Endodermal cell (in vitro differentiated cells): ENCODE data around the gene DIPK1A. TPM values are rescaled to one million over a fixed set of nuclear protein-coding genes. Genes with fewer than 3 reads are reported as not detected.

Experiments used
- DNase-seq: peaks from one replicate; pipeline ENCODE4 v3.0.0-alpha.2; 2017
- H3K27ac ChIP-seq: 2 replicates; pipeline ENCODE4 v1.5.1; 2013; ENCODE audit warnings: mild to moderate bottlenecking, low read depth, low read length, moderate library complexity
- H3K27me3 ChIP-seq: 2 replicates; pipeline ENCODE4 v1.6.1; 2013; ENCODE audit warnings: mild to moderate bottlenecking, low read length, moderate library complexity; ENCODE audit not compliant: insufficient read depth, control insufficient read depth, poor library complexity, severe bottlenecking
- H3K36me3 ChIP-seq: 2 replicates; pipeline ENCODE4 v1.7.0; 2013; ENCODE audit warnings: mild to moderate bottlenecking, low read length, moderate library complexity; ENCODE audit not compliant: control insufficient read depth, insufficient read depth
- H3K4me1 ChIP-seq: one replicate; pipeline ENCODE4 v1.7.0; 2013; ENCODE audit warnings: low read length; ENCODE audit not compliant: control insufficient read depth, insufficient read depth
- H3K4me3 ChIP-seq: 2 replicates; pipeline ENCODE4 v1.5.1; 2013; ENCODE audit warnings: mild to moderate bottlenecking, low read length, moderate library complexity
- H3K9ac ChIP-seq: 2 replicates; pipeline ENCODE4 v1.6.1; 2013; ENCODE audit warnings: mild to moderate bottlenecking, low read length, moderate library complexity; ENCODE audit not compliant: poor library complexity, severe bottlenecking; ENCODE audit errors: extremely low read depth
- H3K9me3 ChIP-seq: 2 replicates; pipeline ENCODE4 v1.6.1; 2013; ENCODE audit warnings: mild to moderate bottlenecking, low read length, moderate library complexity; ENCODE audit not compliant: control insufficient read depth
- H3K27ac Mint-ChIP-seq: 2 replicates; pipeline ENCODE4 v1.8.0; 2020; ENCODE audit warnings: mixed read lengths
- H3K27me3 Mint-ChIP-seq: 2 replicates; pipeline ENCODE4 v1.8.0; 2021; ENCODE audit warnings: mild to moderate bottlenecking, mixed read lengths; ENCODE audit not compliant: insufficient read depth
- H3K36me3 Mint-ChIP-seq: 2 replicates; pipeline ENCODE4 v1.8.0; 2020; ENCODE audit warnings: low read depth, mixed read lengths
- H3K4me1 Mint-ChIP-seq: 2 replicates; pipeline ENCODE4 v1.8.0; 2020; ENCODE audit warnings: mixed read lengths
- H3K4me3 Mint-ChIP-seq: 2 replicates; pipeline ENCODE4 v1.8.0; 2020; ENCODE audit warnings: mild to moderate bottlenecking, moderate library complexity, mixed read lengths
- H3K9me3 Mint-ChIP-seq: 2 replicates; pipeline ENCODE4 v1.8.0; 2020; ENCODE audit warnings: mild to moderate bottlenecking, mixed read lengths
- CTCF ChIP-seq: fragments of 200-600 bp; sonication (generic); conservative IDR thresholded peaks from 2 replicates; pipeline ENCODE4 v1.5.0; 2021; ENCODE audit warnings: antibody characterized with exemption, mild to moderate bottlenecking
- WGBS, 2 experiments: methylation state at CpG; one replicate each; pipeline versions ENCODE4 v1.1.5 to v1.1.7; 2013; ENCODE audit warnings: missing lambda C conversion rate in 2 of 2, mixed read lengths in 1 of 2; ENCODE audit not compliant: insufficient coverage in 1 of 2, insufficient read length in 1 of 2; 5-methylcytosine and 5-hydroxymethylcytosine counted together
- long read RNA-seq, 4 experiments: library from polyadenylated mRNA in 2 of 4; library from RNA in 1 of 4; library from capped mRNA in 1 of 4; stranded (forward) in 3 of 4; unstranded in 1 of 4; transcript quantifications; one replicate each; pipeline ENCODE4 v2.0.0, GENCODE V29; 2020 to 2021; ENCODE audit warnings: inconsistent platforms in 1 of 4
- polyA plus RNA-seq, 2 experiments: library from polyadenylated mRNA; stranded (reverse); fragments of 50-300 nt; gene quantifications; one replicate each; pipeline ENCODE4 v1.2.3, GENCODE V29; 2013
- total RNA-seq, 2 donors: library from RNA; stranded (reverse); fragmentation: NEBNext Ultra II Directional in 1 of 2; extraction: Animal tissue kit (Norgen Biotek cat#: 25700) in 1 of 2; gene quantifications; 2 replicates in 1 of 2; 3 replicates in 1 of 2; pipeline ENCODE4 v1.2.1, GENCODE V29; 2021

Gene DIPK1A
- 1 to 10 TPM; 4.0 to 6.6 TPM for total RNA-seq
- polyA plus RNA-seq (2013, experiment 1 of 2) = 5.1 TPM
- polyA plus RNA-seq (2013, experiment 2 of 2) = 4.2 TPM
- long read RNA-seq, experiment 1, partial matches to known transcripts = 1 of 4 reads
- long read RNA-seq, experiment 1, other reads (novel, unspliced or antisense) = 2 of 4 reads
- long read RNA-seq, experiment 2, transcript FAM69A-201 (5 exons, 2,574 nt) = major isoform, 26 of 30 reads
- long read RNA-seq, experiment 2, partial matches to known transcripts = 0 of 30 reads
- long read RNA-seq, experiment 2, other reads (novel, unspliced or antisense) = 4 of 30 reads
- long read RNA-seq, experiment 3, transcript FAM69A-201 (5 exons, 2,574 nt) = major isoform, 11 of 20 reads
- long read RNA-seq, experiment 3, partial matches to known transcripts = 1 of 20 reads
- long read RNA-seq, experiment 3, other reads (novel, unspliced or antisense) = 8 of 20 reads
- long read RNA-seq, experiment 4, transcript FAM69A-201 (5 exons, 2,574 nt) = major isoform, 15 of 16 reads
- long read RNA-seq, experiment 4, partial matches to known transcripts = 0 of 16 reads
- long read RNA-seq, experiment 4, other reads (novel, unspliced or antisense) = 1 of 16 reads

- H3K27ac ChIP-seq = no peak within 1 kb of the TSS
- peak within 1 kb of the TSS; percentile 75 for H3K9ac ChIP-seq
- peak within 1 kb of the TSS; percentile 91 for H3K4me3 ChIP-seq
- Mint-ChIP-seq H3K36me3 (no peaks in the 10 kb centered on the region), H3K4me1 (peaks cover 7% of the 10 kb centered on the region), H3K27ac (peak within 1 kb of the TSS; percentile 76), H3K9me3 (no peaks in the 10 kb centered on the region), H3K27me3 (peaks cover 8% of the 10 kb centered on the region), H3K4me3 (no peak within 1 kb of the TSS)
- WGBS, 2 experiments = 0% methylated on average over 15 to 102 of the region's 103 CpGs
- H3K4me1 ChIP-seq = no peaks in the 10 kb centered on the region
- no peaks in the 10 kb centered on the region for H3K36me3 ChIP-seq
- H3K27me3 ChIP-seq = no peaks in the 10 kb centered on the region
- peak; percentile 93 for DNase-seq
- TF ChIP-seq CTCF = peak; percentile 58
- H3K9me3 ChIP-seq = no peaks in the 10 kb centered on the region
These were observed at the start of gene DIPK1A for GRCh38 chr1:92961131-92961895. TSS of gene DIPK1A (minus strand) at chr1:92961462. CDS start at chr1:92961429, 33 bp downstream.

- H3K9me3 Mint-ChIP-seq = no peaks in the 10 kb centered on the region
- Histone ChIP-seq H3K4me1 (no peaks in the 10 kb centered on the region), H3K36me3 (no peaks in the 10 kb centered on the region), H3K4me3 (no peak overlapping the region), H3K9ac (no peak overlapping the region), H3K9me3 (no peaks in the 10 kb centered on the region), H3K27ac (no peak overlapping the region), H3K27me3 (no peaks in the 10 kb centered on the region)
- peak overlapping the region; percentile 67 for H3K27ac Mint-ChIP-seq
- WGBS, 2 experiments = 45 to 49% methylated on average over 5 to 6 of the region's 6 CpGs
- H3K27me3 Mint-ChIP-seq = no peaks in the 10 kb centered on the region
- no peak for TF ChIP-seq CTCF
- peak; percentile 62 for DNase-seq
- H3K4me3 Mint-ChIP-seq = no peak overlapping the region
- H3K4me1 Mint-ChIP-seq = peaks cover 8% of the 10 kb centered on the region
- H3K36me3 Mint-ChIP-seq = no peaks in the 10 kb centered on the region
These were observed 46.8 kb upstream of the DIPK1A start for GRCh38 chr1:93007941-93008577.

GRCh38 chr1:93005252-93005598 lies 44.0 kb upstream of the DIPK1A start:
- no peak overlapping the region for H3K27ac ChIP-seq
- 100% methylated on average over 1 of the region's 1 CpG; no CpG with 5 or more reads in 1 of the 2 experiments for WGBS, 2 experiments
- no peaks in the 10 kb centered on the region for H3K36me3 ChIP-seq
- TF ChIP-seq CTCF = no peak
- Mint-ChIP-seq H3K36me3 (no peaks in the 10 kb centered on the region), H3K4me1 (peaks cover 17% of the 10 kb centered on the region), H3K27me3 (no peaks in the 10 kb centered on the region), H3K27ac (no peak overlapping the region), H3K9me3 (no peaks in the 10 kb centered on the region), H3K4me3 (no peak overlapping the region)
- DNase-seq = no peak
- H3K9ac ChIP-seq = no peak overlapping the region
- H3K27me3 ChIP-seq = no peaks in the 10 kb centered on the region
- no peaks in the 10 kb centered on the region for H3K9me3 ChIP-seq
- H3K4me1 ChIP-seq = peaks cover 2% of the 10 kb centered on the region
- no peak overlapping the region for H3K4me3 ChIP-seq
